SU-DHL-6 (cell line): ENCODE measurements around the gene SEMA4D.

Experiments used
- EZH2phosphoT487 ChIP-seq: fragments of 200-600 bp; sonication (generic), shearing (Covaris generic); conservative IDR thresholded peaks from 2 replicates; pipeline ENCODE4 v1.6.1; 2018; ENCODE audit warnings: mild to moderate bottlenecking, antibody characterized with exemption, low read length, moderate library complexity, mixed read lengths
- TF ChIP-seq, protein P1 (sequence below): fragments of 200-600 bp; sonication (generic); IDR thresholded peaks from one replicate; pipeline ENCODE4 v1.5.1; 2017; ENCODE audit warnings: antibody characterized with exemption, mild to moderate bottlenecking, low read length, moderate library complexity; ENCODE audit not compliant: insufficient read depth, poor library complexity, severe bottlenecking

DNA sequence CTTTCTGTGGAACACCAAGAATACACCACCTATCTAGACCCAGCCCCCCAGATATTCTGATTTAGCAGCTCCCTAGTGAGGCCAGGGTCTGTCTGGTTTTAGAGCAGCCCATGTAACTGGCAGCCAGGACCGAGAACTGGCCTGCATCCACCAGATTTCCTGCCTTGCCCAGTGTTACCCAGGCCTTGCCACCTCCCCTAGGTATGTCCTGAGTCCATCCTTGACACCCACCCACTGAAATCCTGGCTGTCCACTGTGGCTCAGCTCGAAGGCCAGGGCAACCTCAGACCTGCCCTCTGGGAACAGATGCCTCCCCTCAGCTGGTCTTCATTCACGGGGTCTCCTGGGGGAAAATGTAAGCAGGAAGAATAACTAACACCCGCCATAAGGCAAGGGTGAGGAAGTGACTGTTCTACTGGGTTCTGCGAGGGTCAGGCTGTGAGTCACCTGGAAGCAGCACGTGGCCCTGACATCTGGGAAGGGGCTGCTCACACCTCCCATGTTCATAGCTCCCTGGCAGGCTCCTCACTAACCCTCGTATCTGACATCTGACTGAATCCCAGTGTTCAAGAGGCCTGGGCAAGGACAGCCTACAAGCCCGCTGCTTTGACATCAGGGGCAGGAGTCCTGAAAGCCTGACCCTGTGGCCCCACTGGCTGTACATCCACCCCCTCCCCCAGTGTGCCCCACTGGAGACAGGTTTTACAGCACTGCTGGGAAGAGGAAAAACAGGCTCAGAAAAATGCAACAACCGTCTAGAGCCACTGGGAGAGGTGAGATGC, 72.7 kb downstream of the SEMA4D start:
- TF ChIP-seq, protein P1, sequence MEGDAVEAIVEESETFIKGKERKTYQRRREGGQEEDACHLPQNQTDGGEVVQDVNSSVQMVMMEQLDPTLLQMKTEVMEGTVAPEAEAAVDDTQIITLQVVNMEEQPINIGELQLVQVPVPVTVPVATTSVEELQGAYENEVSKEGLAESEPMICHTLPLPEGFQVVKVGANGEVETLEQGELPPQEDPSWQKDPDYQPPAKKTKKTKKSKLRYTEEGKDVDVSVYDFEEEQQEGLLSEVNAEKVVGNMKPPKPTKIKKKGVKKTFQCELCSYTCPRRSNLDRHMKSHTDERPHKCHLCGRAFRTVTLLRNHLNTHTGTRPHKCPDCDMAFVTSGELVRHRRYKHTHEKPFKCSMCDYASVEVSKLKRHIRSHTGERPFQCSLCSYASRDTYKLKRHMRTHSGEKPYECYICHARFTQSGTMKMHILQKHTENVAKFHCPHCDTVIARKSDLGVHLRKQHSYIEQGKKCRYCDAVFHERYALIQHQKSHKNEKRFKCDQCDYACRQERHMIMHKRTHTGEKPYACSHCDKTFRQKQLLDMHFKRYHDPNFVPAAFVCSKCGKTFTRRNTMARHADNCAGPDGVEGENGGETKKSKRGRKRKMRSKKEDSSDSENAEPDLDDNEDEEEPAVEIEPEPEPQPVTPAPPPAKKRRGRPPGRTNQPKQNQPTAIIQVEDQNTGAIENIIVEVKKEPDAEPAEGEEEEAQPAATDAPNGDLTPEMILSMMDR: no peak
- no peak for TF ChIP-seq EZH2phosphoT487
